BE2C (cell line): ENCODE measurements around the gene EPB41L4A. TPM values are rescaled to one million over a fixed set of nuclear protein-coding genes. Genes with fewer than 3 reads are reported as not detected.
"Not testable (repeated sequence)": the region's sequence is repeated elsewhere in the genome, so short reads cannot be mapped to it uniquely, and the experiment has no call there.

Experiments
- DNase-seq: peaks from one replicate; pipeline ENCODE4 v3.0.0-alpha.2; 2020
- H3K27me3 ChIP-seq: fragments of 250-450 bp; sonication (Bioruptor Pico); 2 replicates; pipeline ENCODE4 v1.5.1; 2020; ENCODE audit warnings: mild to moderate bottlenecking
- H3K36me3 ChIP-seq: fragments of 250-450 bp; sonication (Bioruptor Pico); 2 replicates; pipeline ENCODE4 v1.5.1; 2020; ENCODE audit warnings: mild to moderate bottlenecking
- H3K4me1 ChIP-seq: fragments of 250-450 bp; sonication (Bioruptor Pico); 2 replicates; pipeline ENCODE4 v1.5.1; 2020
- H3K4me3 ChIP-seq: 2 replicates; pipeline ENCODE4 v1.5.1; 2011; ENCODE audit warnings: low read depth, low read length
- H3K9me3 ChIP-seq: fragments of 250-450 bp; sonication (Bioruptor Pico); 2 replicates; pipeline ENCODE4 v1.5.1; 2020
- polyA plus RNA-seq: library from polyadenylated mRNA; unstranded; fragments of >200 nt; gene quantifications from one replicate; pipeline ENCODE4 v1.2.1, GENCODE V29; 2012; ENCODE audit warnings: low read depth, missing spikeins; ENCODE audit not compliant: insufficient read length, insufficient read depth
- TF ChIP-seq, protein P1 (sequence below): IDR thresholded peaks from 2 replicates; pipeline ENCODE4 v1.5.1; 2012; ENCODE audit warnings: mild to moderate bottlenecking, low read depth, low read length

The EPB41L4A gene
- 0.15 TPM for polyA plus RNA-seq

DNA sequence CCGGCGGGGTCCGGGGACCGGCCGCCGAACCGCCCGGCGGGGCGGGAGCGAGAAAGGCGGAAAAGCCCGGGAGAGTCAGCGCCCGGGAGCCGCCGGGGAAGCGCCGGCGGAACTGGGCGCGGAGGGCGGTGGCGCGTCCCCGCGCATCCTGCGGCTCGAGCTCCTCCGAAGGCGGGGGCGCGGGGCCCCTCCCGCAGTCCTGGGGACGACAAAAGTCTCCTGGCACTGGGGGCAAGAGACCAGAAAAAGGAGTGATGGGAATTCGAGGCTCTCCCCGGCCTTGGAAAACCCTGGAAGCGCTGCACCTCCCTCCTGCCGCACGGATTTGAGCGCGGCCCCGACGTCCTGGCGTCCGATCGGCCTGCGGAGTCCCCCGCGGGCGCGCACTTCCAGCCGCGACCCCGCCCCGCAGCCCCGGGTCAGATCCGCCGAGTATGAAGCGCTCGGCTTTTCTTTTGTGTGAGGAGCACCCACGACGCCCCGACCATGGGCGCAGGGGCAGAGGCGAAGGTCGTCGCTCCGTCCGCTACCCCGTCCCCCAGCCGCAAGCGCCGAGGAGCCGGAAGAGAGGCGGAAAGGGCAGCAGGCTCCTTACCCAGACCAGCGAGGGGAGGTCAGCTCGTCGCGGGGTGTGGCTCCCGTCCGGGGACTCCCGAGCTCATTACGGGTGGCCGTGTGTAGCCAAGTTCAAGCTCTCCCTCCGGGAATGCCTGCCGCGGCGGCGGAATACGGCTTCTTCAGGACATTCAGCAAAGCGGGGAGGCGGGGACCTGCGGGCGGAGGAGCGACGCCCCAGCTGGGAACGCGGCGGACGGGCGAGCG lies at the start of gene EPB41L4A:
Gene EPB41L4A (minus strand): TSS at position 114 of the 822 bp plus-strand sequence. CDS start 238 bp downstream, outside the sequence.
- TF ChIP-seq, protein P1, sequence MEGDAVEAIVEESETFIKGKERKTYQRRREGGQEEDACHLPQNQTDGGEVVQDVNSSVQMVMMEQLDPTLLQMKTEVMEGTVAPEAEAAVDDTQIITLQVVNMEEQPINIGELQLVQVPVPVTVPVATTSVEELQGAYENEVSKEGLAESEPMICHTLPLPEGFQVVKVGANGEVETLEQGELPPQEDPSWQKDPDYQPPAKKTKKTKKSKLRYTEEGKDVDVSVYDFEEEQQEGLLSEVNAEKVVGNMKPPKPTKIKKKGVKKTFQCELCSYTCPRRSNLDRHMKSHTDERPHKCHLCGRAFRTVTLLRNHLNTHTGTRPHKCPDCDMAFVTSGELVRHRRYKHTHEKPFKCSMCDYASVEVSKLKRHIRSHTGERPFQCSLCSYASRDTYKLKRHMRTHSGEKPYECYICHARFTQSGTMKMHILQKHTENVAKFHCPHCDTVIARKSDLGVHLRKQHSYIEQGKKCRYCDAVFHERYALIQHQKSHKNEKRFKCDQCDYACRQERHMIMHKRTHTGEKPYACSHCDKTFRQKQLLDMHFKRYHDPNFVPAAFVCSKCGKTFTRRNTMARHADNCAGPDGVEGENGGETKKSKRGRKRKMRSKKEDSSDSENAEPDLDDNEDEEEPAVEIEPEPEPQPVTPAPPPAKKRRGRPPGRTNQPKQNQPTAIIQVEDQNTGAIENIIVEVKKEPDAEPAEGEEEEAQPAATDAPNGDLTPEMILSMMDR, result no peak

DNA sequence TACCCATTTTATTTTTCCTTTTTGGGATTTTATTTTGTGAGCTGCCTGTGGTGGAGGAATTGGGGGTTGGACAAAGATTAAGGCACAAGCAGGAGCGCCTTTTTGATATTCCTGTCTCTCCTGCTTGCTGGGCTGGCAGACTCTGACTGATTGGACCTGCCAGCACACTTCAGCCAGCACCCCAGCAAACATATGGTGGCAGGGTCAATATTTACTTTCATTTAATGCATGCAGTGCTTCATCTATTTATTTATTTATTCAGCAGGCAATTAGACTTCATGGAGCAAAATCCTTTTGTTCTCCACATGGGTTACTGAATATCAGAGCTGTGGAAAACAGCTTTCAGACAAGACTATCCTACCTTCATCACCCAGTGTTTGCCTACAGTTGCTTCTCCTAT lies 48.4 kb upstream of the EPB41L4A start:
- Histone ChIP-seq H3K9me3 (no peaks in the 10 kb centered on the region), H3K4me1 (no peaks in the 10 kb centered on the region), H3K27me3 (no peaks in the 10 kb centered on the region), H3K4me3 (no peak overlapping the region), H3K36me3 (no peaks in the 10 kb centered on the region)
- no peak for DNase-seq
- TF ChIP-seq, protein P1, result no peak

More for the DNA sequence above, at the start of gene EPB41L4A:
- DNase-seq, result peak; percentile 11
- Histone ChIP-seq H3K4me1 (no peaks in the 10 kb centered on the region), H3K4me3 (peak within 1 kb of the TSS; percentile 46), H3K36me3 (no peaks in the 10 kb centered on the region), H3K27me3 (peaks cover 82% of the 10 kb centered on the region), H3K9me3 (no peaks in the 10 kb centered on the region; the same call in 1 of the 2 replicates)

- not testable (repeated sequence) for H3K36me3 ChIP-seq, H3K4me3 ChIP-seq, H3K9me3 ChIP-seq, H3K27me3 ChIP-seq, H3K4me1 ChIP-seq, DNase-seq
These were observed 47.2 kb upstream of the EPB41L4A start for GRCh38 chr5:112466261-112466660.

DNA sequence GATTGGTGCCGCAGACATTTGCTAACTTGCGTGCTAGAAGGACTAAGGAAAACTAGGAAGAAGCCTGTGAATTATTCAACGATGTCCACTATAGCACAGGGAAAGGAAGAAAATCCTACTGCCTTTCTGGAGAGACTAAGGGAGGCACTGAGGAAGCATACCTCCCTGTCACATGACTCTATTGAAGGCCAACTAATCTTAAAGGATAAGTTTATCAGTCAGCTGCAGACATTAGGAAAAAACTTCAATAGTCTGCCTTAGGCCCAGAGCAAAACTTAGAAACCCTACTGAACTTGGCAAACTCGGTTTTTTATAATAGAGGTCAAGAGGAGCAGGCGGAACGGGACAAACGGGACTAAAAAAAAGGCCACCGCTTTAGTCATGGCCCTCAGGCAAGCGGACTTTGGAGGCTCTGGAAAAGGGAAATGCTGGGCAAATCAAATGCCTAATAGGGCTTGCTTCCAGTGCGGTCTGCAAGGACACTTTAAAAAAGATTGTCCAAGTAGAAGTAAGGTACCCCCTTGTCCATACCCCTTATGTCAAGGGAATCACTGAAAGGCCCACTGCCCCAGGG lies 28.2 kb upstream of the EPB41L4A start:
- H3K36me3 ChIP-seq, H3K9me3 ChIP-seq, H3K4me1 ChIP-seq, DNase-seq, H3K4me3 ChIP-seq: not testable (repeated sequence)
- peaks cover 12% of the 10 kb centered on the region for H3K27me3 ChIP-seq

GRCh38 chr5:112445626-112446350 lies 26.7 kb upstream of the EPB41L4A start:
- Histone ChIP-seq H3K27me3 (0 out of 2 replicates have a peak, but pooled peaks cover 1% of the 10 kb centered on the region), H3K9me3 (no peaks in the 10 kb centered on the region), H3K4me1 (no peaks in the 10 kb centered on the region), H3K4me3 (no peak overlapping the region), H3K36me3 (no peaks in the 10 kb centered on the region)
- DNase-seq, result no peak
- TF ChIP-seq, protein P1, result no peak

- not testable (repeated sequence) for H3K4me3 ChIP-seq, H3K9me3 ChIP-seq, H3K36me3 ChIP-seq, H3K27me3 ChIP-seq, DNase-seq, H3K4me1 ChIP-seq
These were observed 24.9 kb upstream of the EPB41L4A start for GRCh38 chr5:112443932-112444331.

- H3K9me3 ChIP-seq, result no peaks in the 10 kb centered on the region
These were observed 21.0 kb upstream of the EPB41L4A start for GRCh38 chr5:112440031-112440430.

More at GRCh38 chr5:112440031-112440430, 21.0 kb upstream of the EPB41L4A start:
- Histone ChIP-seq H3K4me1 (no peaks in the 10 kb centered on the region), H3K36me3 (no peaks in the 10 kb centered on the region), H3K27me3 (no peaks in the 10 kb centered on the region; the same call in 1 of the 2 replicates), H3K4me3 (no peak overlapping the region)
- TF ChIP-seq, protein P1, result no peak
- DNase-seq, result no peak
